Sigmoid colon (tissue), 7 donors: ENCODE measurements around the gene POU2AF1. TPM values are rescaled to one million over a fixed set of nuclear protein-coding genes. Genes with fewer than 3 reads are reported as not detected.

Experiments
- DNase-seq: peaks from one replicate; pipeline ENCODE4 v3.0.0-alpha.2; 2019
- H3K27ac ChIP-seq, 4 donors: fragments of 200-600 bp; sonication (generic); one replicate each; pipeline ENCODE4 v1.5.1; 2016 to 2019; ENCODE audit warnings: mild to moderate bottlenecking in 1 of 4
- H3K27me3 ChIP-seq, 3 donors: fragments of 200-600 bp; sonication (generic); one replicate each; pipeline ENCODE4 v1.5.1; 2019; ENCODE audit warnings: mild to moderate bottlenecking in 1 of 3
- H3K36me3 ChIP-seq, 4 donors: fragments of 200-600 bp; sonication (generic); one replicate each; pipeline ENCODE4 v1.5.1; 2016 to 2019
- H3K4me1 ChIP-seq, 4 donors: fragments of 200-600 bp; sonication (generic); one replicate each; pipeline ENCODE4 v1.5.1; 2017 to 2019
- H3K4me3 ChIP-seq, 4 donors: fragments of 200-600 bp; sonication (generic); one replicate each; pipeline ENCODE4 v1.5.1; 2017 to 2019; ENCODE audit warnings: mild to moderate bottlenecking in 2 of 4, moderate library complexity in 1 of 4
- H3K9me3 ChIP-seq, 4 donors: fragments of 200-600 bp in 3 of 4; sonication (generic) in 3 of 4; one replicate each; pipeline versions ENCODE4 v1.5.1 to v1.6.1; 2013 to 2019
- EP300 ChIP-seq, 4 donors: sonication (generic); formaldehyde crosslinking; IDR thresholded peaks; one replicate each; pipeline ENCODE4 v1.6.1; 2017; ENCODE audit warnings: antibody characterized with exemption in 4 of 4
- POLR2A ChIP-seq, 2 donors: fragments of 450-650 bp; IDR thresholded peaks; one replicate each; pipeline ENCODE4 v1.6.1; 2016; ENCODE audit warnings: antibody characterized with exemption in 2 of 2, mild to moderate bottlenecking in 2 of 2, moderate library complexity in 2 of 2
- POLR2AphosphoS5 ChIP-seq, 4 donors: sonication (generic); formaldehyde crosslinking; IDR thresholded peaks; one replicate each; pipeline ENCODE4 v1.6.1; 2017; ENCODE audit warnings: antibody characterized with exemption in 4 of 4
- WGBS, 2 donors: extraction: QIAGEN DNeasy Blood & Tissue Kit; methylation state at CpG; one replicate each; pipeline ENCODE4 v1.1.7; 2013; 5-methylcytosine and 5-hydroxymethylcytosine counted together
- intact Hi-C: fragments of 100-400 bp; cut with DNase I; formaldehyde crosslinking; loops from one replicate; pipeline ENCODE4 v1.15.1; 2023
- polyA plus RNA-seq, 3 donors: library from polyadenylated mRNA; stranded (reverse); fragments of 200-250 nt; gene quantifications; one replicate each; pipeline ENCODE4 v1.2.3, GENCODE V29; 2013
- total RNA-seq, 4 donors: library from RNA; depleted of rRNA; stranded (reverse); fragments of >200 nt; gene quantifications; one replicate each; pipeline ENCODE4 v1.1.0, GENCODE V29; 2016
- TF ChIP-seq, protein P1 (sequence below), 4 experiments: fragments of 450-650 bp in 3 of 4; fragments of 200-600 bp in 1 of 4; IDR thresholded peaks; one replicate each; pipeline ENCODE4 v1.5.1; 2016 to 2019; ENCODE audit warnings: antibody characterized with exemption in 4 of 4, mild to moderate bottlenecking in 3 of 4, moderate library complexity in 2 of 4
- donor health status: healthy with polysubstance abuse.
- donor health status: Bipolar disorder and iron deficiency.
- donor health status: healthy.

Gene POU2AF1
- total and polyA plus RNA-seq, 7 donors, result 0.16 to 27.0 (median 1.1) TPM; not detected in 3

DNA sequence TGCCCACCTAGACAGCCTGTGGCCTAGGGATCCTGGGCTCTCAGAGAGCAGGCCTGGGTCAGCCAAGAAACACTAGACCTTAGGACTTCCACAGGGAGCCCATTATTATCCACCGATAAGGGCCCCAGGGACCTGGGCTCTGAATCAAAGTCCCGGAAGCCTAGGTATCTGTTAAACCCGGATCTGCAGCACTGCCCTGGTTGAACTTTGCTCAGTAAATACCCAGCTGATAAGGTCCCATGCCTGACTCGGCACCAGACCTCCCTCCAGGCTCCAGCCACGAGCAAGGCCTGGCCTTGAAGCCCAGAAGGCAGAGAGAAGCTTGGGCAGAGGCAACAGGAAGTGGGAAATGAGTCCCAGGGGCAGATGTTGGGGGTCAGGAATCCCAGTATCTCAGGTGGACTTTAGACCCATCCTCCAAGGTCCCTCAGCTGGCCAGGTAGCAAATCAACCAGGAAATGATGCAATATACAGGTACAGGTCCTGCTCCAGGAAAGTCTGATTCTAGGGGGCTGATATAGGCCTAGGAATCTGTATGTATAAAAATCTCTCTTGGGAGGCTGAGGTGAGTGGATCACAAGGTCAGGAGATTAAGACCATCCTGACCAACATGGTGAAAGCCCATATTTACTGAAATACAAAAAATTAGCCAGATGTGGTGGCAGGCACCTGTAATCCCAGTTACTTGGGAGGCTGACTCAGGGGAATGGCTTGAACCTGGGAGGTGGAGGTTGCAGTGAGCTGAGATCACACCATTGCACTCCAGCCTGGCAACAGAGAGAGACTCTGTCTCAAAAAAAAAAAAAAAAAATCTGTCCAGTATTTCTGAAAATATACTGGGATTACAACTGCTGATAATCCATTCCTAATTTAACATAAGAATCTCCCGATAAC lies 18.7 kb downstream of the POU2AF1 start:
- DNase-seq, result no peak
- no peaks in the 10 kb centered on the region for H3K36me3 ChIP-seq
- H3K27ac ChIP-seq, result no peak overlapping the region
- no peak overlapping the region for H3K4me3 ChIP-seq
- WGBS, 2 donors, result 35 to 78% methylated on average over 6 of the region's 6 CpGs
- TF ChIP-seq POLR2AphosphoS5 (IDR thresholded peaks at IDR 0.05) (no peak), EP300 (IDR thresholded peaks at IDR 0.05) (no peak), POLR2A (IDR thresholded peaks at IDR 0.05) (no peak)
- TF ChIP-seq, protein P1, sequence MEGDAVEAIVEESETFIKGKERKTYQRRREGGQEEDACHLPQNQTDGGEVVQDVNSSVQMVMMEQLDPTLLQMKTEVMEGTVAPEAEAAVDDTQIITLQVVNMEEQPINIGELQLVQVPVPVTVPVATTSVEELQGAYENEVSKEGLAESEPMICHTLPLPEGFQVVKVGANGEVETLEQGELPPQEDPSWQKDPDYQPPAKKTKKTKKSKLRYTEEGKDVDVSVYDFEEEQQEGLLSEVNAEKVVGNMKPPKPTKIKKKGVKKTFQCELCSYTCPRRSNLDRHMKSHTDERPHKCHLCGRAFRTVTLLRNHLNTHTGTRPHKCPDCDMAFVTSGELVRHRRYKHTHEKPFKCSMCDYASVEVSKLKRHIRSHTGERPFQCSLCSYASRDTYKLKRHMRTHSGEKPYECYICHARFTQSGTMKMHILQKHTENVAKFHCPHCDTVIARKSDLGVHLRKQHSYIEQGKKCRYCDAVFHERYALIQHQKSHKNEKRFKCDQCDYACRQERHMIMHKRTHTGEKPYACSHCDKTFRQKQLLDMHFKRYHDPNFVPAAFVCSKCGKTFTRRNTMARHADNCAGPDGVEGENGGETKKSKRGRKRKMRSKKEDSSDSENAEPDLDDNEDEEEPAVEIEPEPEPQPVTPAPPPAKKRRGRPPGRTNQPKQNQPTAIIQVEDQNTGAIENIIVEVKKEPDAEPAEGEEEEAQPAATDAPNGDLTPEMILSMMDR (IDR thresholded peaks at IDR 0.05), result no peak
- peaks cover 0 to 1% (median under 1%) of the 10 kb centered on the region in 4 donors for H3K4me1 ChIP-seq
- H3K9me3 ChIP-seq, result no peaks in the 10 kb centered on the region
- no peaks in the 10 kb centered on the region for H3K27me3 ChIP-seq
- intact Hi-C loops, result no loop called here

GRCh38 chr11:111359223-111360149 lies 19.6 kb downstream of the POU2AF1 start:
- Histone ChIP-seq H3K27me3 (no peaks in the 10 kb centered on the region), H3K9me3 (no peaks in the 10 kb centered on the region), H3K27ac (no peak overlapping the region), H3K4me3 (no peak overlapping the region), H3K36me3 (no peaks in the 10 kb centered on the region), H3K4me1 (no peaks in the 10 kb centered on the region)
- DNase-seq, result no peak
- TF ChIP-seq POLR2A (IDR thresholded peaks at IDR 0.05), result no peak
- TF ChIP-seq POLR2AphosphoS5 (IDR thresholded peaks at IDR 0.05), result no peak
- TF ChIP-seq EP300 (IDR thresholded peaks at IDR 0.05), result no peak
- TF ChIP-seq, protein P1 (IDR thresholded peaks at IDR 0.05), result no peak
- intact Hi-C loops, result no loop called here
- WGBS, 2 donors, result 70 to 83% methylated on average over 7 of the region's 7 CpGs

DNA sequence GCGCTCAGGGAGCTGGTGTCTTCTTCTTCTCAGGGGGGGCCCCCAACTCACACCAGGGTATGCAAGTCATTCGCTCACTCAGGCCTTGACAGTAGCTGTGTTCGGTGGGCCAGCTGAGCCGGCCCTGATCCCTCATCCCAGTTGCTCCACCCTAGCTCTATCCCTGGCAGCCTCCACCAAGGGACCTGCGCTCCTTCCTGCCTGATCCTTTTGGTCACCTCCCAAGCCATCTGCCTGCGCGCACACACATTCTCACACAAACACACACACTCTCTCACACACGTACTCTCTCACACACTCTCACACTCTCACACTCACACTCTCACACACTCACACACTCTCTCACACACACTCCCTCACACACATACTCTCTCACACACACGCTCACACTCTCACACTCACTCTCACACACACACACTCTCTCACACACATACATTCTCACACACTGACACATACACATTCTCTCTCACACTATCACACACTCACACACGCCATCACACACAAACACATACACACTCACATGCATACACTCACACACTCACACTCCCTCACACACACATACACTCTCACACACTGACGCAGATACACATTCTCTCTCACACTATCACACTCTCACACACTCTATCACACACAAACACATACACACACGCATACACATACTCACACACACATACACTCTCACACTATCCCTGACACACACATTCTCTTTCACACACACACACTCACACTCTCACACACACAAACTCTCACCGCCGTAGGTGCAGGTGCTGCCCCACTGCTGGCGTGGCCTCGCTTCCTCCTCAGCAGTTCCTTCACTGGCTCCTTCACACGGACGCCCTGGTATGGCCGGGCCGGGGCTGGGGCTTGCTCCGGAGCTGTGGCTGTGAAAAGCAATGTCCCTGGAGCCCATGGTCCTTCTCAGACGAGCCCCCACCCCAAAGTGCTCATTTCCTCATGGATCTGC lies 20.8 kb downstream of the POU2AF1 start:
- H3K4me1 ChIP-seq, result no peaks in the 10 kb centered on the region
- H3K36me3 ChIP-seq, result no peaks in the 10 kb centered on the region
- WGBS, 2 donors, result 79 to 86% methylated on average over 21 to 22 of the region's 22 CpGs
- no peaks in the 10 kb centered on the region for H3K9me3 ChIP-seq
- H3K27ac ChIP-seq, result no peak overlapping the region
- no peaks in the 10 kb centered on the region for H3K27me3 ChIP-seq
- H3K4me3 ChIP-seq, result no peak overlapping the region
- TF ChIP-seq POLR2AphosphoS5 (IDR thresholded peaks at IDR 0.05), result no peak
- no peak for TF ChIP-seq EP300 (IDR thresholded peaks at IDR 0.05)
- TF ChIP-seq POLR2A (IDR thresholded peaks at IDR 0.05), result no peak
- TF ChIP-seq, protein P1 (IDR thresholded peaks at IDR 0.05), result no peak
- intact Hi-C loops, result no loop called here
- DNase-seq, result no peak
